Breast epithelium (tissue), 3 donors: ENCODE measurements around the gene PRKAR1B.

Experiments used
- CTCF ChIP-seq, 3 donors: fragments of 450-650 bp; IDR thresholded peaks; one replicate each; pipeline ENCODE4 v1.5.1; 2016 to 2017; ENCODE audit warnings: antibody characterized with exemption in 3 of 3, mild to moderate bottlenecking in 3 of 3, moderate library complexity in 3 of 3
- POLR2A ChIP-seq: fragments of 450-650 bp; IDR thresholded peaks from one replicate; pipeline ENCODE4 v1.6.1; 2016; ENCODE audit warnings: antibody characterized with exemption, mild to moderate bottlenecking, moderate library complexity

- TF ChIP-seq CTCF (IDR thresholded peaks at IDR 0.05) (no peak), POLR2A (no peak)
These were observed 171.4 kb downstream of the PRKAR1B start for GRCh38 chr7:555551-556160.
